HG02588 (cell line): Measurements from ENCODE around the gene BPIFA3.

Source experiments
- ATAC-seq: cut with Tn5 transposase; IDR thresholded peaks from one replicate; pipeline ENCODE4 v1.9.1; 2021; ENCODE audit warnings: mild to moderate bottlenecking, moderate library complexity; ENCODE audit not compliant: unreplicated experiment

Gene BPIFA3

DNA sequence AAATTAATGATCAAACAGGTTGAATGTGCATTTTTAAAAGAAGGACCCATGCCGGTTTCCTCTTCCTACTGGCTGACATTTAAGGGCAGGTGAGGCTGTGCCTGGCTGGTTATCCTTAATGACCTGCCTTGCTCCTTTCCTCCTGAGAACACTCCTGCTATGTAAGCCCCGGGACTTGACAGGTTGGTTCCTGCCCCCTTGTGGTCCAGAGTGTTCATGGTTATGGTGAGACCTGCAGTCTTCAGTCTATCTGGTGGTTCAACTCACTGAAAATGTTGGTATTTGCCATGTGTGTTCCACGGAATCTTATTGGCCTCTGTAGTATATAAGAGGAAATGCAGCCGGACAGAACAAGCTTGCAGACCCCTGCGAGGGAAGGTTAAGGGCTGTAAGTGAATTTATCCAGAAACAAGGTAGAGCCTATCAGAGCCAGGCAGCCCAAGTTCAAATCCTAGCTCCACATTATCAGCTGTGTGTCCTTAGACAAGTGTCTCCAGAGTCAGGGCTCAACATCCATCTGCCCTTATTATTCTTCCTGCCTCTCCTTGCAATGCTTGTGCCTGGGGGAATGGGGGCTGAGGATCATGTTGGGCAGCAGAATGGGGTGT lies 5.2 kb upstream of the BPIFA3 start:
- ATAC-seq: no peak

DNA sequence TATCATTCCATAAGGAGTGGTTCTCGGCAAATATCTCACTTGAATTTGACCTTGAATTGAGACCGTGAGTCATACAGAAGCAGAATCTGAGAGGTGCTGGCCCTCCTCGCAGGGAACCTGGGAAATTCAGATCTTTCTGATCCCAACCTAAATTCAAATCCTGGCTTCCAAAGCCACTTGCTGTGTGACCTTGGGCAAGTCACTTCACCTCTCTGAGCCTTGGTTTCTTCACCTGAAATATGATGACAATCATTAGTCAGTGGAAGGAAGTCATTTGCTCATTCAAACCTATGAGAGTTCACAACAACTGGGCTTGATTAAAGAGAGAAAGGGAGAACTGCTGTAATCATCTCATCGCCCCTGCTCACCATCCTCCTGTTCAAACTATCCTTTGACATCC lies 7.2 kb downstream of the BPIFA3 start:
- ATAC-seq: no peak

DNA sequence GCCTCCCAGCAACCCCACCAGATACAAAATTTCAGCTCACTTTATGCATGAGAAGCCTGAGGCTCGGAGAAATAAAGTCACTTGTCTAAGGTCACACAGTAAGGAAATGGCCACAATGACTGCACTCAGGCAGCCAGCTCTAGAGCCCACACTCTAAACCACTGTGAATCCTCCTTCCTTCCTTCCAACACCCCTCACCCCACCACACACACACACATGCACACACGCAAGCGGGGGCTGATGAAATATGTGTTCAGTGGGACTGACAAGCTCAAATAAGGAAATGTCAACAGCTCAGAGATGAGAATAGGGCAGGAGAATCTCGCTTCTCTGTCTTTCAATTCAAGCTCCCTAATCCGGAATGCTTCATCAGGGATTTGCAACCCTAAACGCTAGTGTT lies 12.7 kb downstream of the BPIFA3 start:
- no peak for ATAC-seq

DNA sequence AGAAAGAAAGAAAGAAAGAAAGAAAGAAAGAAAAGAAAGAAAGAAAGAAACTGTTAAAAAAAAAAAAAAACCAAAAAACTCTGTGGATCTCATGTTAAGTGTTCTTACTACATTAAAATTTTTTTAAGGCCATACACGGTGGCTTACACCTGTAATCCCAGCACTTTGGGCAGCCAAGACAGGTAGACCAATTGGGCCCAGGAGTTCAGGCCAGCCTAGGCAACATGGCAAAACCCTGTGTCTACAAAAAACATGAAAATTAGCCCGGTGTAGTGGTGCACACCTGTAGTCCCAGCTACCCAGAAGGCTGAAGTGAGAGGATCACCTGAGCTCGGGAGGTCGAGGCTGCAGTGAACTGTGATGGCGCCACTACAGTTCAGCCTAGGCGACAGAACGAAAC lies 14.1 kb downstream of the BPIFA3 start:
- ATAC-seq: no peak

DNA sequence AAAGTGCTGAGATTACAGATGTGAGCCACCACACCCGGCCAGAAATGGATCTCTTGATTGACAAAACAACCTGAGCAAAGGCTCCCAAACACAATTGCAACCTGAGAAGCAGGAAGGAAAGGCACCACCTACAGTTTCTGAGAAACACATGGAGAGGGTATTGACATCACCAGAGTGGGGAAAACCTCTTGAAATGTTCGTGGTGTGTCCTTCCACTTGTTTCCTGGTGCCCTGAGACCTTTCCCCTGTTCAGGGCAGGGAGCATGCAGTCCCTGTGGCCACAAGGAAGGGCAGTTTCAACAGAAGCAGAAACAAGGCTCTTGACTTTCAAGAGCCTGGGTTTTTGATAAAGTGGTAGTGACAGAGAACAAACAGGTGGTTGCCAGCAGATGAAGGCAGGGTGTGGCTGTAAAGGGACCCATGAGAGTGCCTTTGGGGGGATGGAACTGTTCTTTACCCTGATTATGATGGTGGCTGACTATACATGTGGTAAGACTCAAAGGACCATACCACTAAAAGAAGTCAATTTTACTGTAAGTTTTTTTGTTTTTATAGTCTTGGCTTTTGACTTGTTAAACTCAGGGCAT lies 15.4 kb downstream of the BPIFA3 start:
- ATAC-seq: no peak

DNA sequence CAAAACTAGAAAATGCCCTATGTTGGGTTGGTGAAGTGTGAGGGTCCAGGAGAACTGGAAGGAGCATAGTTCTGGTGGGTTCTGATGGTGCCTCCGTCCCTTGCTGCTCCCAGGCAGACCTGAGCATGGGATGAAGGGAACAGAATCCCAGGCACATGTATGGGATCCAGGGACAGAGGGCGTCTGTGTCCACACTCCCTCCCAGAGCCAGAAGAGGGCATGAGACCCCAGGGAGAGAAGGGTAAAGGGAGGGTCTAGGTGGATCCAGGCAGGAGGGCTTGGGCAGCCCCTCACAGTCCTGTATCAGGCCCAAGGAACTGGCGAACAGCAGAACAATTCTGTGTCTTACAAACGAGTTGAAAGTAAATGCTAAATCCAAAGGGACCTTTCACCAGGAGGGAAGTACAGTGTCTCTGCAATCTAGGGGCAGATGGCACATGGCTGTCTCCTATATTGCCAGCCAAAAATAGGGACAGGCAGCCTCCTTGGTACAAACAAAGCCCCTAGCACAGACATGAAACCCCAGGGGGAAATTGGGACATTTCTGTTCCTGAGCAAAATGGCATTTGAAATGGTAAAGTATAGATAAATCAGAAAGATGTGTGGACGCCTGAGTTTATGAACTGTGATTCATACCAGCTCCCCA lies 16.1 kb downstream of the BPIFA3 start:
- no peak for ATAC-seq

DNA sequence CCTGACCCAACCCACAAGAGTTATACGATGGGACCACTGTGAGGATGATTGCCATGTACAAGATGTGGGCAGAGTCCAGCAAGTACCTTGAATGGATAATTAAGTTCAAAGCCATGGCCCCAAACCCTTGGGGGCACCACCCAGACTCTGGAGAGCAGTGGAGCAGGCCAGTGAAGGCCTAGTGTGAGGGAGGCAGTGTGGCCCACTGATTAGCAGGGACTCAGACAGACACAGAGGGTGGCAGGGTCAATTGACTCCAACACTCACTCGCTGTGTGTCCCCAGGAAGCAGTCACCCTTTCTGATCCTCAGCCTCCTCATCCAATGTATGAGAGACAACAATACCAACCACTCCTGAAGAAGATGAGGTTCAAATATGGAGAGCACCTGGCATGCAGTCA lies 16.9 kb downstream of the BPIFA3 start:
- ATAC-seq: no peak

DNA sequence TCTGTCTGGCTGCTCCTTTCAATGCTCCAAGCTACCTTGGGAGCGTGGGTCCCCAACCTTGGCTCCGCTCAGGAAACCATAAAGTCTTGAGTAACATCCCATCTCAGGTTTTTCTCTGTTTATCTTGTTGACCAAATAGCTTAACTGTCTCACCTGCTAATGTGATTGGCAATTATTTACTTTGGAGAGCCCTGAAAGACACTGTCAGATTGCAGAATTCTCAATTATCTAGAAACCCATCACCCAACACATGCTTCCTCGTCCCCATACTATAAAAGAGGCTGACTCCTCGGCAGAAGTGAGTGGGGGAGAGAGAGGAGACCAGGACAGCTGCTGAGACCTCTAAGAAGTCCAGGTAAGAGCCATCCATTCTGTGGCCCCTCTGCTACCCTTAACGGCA lies 18.5 kb downstream of the BPIFA3 start, which contains the start of gene BPIFA1:
Gene BPIFA1, plus strand, starts transcription at position 301 of the 400 bp plus-strand sequence. CDS start 1,716 bp downstream, outside the sequence.
- no peak for ATAC-seq

DNA sequence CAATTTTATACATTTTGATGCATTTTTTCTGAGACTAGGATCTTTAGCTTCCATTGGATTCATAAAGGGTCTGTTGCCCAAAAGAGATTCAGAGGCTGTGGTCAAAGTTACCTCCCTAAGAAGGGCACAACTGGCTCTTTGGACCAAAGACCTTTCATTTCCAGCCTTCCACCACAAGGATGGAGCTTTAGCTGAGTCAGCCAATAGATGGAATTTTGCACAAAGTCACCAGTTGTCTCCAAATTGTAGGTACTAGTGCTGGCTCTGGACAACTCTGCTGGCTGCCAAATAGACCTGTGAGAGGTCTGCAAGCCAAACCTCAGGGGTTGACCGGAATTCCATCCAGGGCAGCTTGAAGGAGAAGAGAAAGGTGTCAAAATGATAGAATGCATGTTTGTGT lies 19.2 kb downstream of the BPIFA3 start:
- ATAC-seq: no peak

DNA sequence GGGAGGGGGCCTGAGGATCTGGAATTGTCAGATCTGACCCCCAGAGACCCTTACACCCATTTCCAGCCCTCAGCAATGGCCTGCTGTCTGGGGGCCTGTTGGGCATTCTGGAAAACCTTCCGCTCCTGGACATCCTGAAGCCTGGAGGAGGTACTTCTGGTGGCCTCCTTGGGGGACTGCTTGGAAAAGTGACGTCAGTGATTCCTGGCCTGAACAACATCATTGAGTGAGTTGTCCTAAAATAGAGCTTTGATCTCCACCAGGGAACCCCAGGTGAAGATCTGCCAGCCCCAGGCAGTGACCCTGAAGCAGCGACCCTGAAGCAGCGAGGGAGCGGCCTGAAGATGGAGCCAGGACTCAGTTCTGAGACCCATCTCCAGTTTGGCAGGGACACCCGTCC lies 20.8 kb downstream of the BPIFA3 start:
- no peak for ATAC-seq

DNA sequence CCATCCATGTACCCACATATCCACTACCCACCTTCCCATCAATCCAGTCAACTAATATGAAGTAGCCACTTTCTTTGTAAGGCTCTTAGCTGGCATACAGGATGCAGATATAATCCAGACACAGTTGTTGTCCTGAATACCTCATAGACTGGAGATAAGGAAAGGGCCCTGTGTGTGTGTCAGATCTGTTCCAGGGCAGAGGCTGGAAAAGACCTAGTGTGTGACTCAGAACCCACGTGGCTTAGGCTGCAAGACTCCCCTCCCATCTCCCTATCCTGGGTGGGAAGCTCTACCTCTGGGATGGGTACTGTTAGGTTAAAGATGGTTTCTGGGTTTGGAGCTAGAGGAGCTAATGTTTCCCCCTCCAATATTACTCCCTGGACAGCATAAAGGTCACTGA lies 22.3 kb downstream of the BPIFA3 start:
- no peak for ATAC-seq

DNA sequence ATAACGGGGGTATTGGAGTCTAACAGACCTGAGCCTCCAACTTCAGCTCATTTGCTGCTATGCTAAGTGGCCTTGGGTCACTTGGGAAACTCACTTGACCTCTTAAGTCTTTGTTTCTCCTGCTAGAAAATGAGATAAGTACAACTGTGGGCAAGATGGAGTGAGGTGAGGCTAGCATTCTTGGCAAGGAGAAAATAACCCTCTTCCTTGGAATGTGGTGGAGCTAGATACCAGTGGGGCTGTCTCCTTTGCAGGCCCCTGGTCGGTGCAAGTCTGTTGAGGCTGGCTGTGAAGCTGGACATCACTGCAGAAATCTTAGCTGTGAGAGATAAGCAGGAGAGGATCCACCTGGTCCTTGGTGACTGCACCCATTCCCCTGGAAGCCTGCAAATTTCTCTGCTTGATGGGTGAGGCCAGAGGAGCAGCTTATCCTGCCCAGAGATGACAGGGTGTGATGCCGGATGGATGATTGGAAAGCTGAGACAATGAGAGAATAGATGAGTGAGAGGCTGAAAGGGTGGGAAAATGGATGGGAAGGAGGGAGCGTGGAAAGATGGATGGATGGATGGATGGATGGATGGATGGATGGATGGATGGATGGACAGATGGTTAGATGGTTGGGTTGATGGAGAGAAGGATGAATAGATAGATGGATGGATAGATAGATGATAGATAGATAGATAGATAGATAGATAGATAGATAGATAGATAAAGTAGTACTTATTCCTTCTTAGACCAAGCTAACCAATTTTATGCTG lies 23.0 kb downstream of the BPIFA3 start:
- no peak for ATAC-seq

DNA sequence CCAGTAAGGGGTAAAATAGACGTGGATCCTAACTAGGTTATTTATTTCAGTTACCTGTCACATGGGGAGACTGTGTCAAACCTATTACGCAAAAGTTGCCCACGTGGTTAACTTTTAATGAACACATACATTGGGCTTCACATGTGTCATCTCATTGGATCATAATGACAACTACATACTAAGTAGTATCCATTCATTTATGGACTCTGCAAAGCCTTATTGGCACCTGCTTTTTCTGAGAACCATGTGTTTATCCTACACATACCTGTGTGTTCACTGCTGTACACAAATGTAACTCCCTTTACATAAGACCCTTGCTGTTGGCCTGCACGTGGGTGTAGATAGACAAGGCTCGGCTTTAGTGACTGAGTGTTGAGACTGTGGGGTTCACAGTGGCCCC lies 23.8 kb downstream of the BPIFA3 start:
- no peak for ATAC-seq

DNA sequence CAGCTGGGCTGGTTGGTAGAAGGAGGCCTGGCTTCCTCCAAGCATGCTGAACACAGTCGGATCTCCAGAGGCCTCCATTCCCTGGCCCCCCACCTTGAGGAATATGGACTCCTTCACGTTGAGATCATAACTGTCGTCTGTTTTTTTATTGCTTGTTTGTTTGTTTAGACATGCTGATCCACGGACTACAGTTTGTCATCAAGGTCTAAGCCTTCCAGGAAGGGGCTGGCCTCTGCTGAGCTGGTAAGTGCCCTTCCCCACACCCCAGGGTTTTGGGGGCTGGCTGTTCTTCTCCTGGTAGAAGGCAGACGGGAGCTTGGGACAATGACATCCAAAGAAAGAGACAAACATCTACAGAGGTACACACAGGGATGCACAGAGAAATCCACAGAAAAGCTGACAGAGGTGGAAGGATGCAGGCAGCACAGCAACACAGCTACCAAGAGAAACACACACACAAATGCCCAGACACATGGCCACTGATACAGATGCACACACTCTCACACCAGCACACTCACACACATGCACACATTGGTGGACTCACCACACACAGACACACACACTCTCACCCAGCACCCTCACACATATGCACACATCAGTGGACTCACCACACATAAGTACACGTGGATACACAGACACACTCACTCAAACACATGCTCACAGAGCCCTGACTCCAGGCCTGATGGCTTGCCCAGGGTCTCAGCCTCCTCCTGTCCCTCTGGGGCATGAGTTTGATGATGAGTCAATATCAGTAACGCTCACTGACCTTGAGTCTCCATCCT lies 25.4 kb downstream of the BPIFA3 start:
- no peak for ATAC-seq

DNA sequence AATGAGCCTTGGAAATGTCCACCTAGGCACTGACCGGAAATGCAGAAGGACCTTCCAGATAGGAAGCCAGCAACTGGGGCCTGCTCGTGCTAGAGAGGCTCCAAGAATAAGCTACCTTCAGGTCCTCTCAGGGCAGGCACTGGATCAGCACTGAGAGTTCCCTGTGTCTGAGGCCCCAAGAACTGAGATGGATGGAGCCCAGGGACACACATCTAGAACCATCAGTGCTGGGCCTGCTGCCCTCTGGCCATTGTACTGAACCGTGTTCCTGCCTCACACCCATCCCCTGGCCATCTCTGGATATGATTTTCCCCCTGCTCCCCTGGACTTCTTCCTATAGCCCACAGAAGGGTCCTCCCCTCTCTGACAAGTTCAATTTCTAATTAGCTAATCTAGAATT lies 28.9 kb downstream of the BPIFA3 start:
- ATAC-seq: no peak

DNA sequence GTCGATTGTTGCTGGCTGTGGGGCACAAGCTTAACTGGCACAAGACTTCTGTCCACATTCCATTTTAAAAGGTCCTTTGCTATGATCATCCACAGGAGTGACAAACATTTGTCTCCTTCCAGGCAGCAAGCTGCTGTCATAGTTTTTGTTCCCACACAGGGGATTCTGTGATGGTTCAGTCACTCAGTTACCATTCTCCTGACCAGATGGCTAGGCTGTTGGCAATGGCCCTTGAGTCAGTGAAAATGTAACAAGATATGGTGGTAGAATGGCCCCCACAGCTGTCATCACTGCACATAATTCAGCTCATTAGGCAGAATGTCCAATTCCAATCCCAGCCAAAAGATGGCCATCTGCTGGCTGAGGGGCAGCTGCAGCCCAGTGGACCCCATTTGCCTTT lies 32.3 kb downstream of the BPIFA3 start:
- no peak for ATAC-seq

DNA sequence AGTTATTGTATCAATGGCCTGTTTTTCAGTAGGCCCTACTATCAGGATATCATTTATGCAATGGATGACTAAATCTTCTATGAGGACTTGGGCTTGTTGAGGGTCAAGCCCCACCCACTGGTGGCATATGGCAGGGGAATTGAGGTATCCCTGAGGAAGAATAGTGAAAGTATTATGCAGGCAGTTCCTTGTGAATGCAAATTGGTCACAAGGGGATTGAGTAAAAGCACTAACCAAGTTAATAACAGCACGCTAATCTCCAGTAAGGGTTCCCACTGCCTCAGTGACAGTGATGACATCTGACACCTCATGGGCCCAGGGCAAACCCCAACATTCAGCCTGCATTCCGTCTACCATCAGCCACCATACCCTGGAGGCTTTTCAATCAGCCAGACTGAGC lies 33.5 kb downstream of the BPIFA3 start:
- ATAC-seq: no peak

DNA sequence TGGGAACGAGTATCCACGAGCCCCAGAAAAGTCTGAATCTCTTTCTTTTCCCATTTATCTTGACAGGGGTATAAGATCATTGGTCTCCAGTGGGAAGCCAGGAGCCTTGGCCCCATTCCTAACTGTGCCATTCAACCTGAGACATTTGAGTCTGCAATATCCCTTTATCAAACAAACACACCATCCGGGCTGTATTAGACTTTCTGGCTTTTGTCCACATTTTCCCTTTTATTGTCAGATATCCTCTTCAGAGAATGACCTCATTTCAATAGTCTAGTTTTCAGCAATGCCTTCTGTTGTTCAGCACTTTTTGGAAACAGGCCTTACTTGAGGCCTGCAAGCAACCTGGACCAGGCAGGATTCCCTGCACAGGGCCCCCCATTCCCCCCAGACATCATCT lies 34.3 kb downstream of the BPIFA3 start:
- ATAC-seq: no peak

DNA sequence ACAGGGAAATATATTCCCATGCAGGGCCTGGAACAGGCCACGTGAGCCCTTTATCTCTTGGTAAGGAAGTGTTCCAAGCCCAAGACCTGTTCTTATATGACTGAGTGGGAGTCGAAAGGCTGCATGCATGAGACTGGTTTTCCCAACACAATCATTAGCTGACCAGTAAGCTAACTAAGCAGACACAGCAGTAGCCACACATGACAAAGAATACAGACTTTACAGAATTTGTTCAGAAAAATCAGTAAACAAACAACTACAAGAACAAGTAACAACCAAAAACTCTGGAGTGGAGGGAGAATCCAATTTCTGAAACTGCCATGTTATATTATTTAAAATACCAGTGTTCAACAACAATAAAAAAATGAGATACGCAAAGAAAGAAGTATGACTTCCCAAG lies 35.3 kb downstream of the BPIFA3 start:
- no peak for ATAC-seq

DNA sequence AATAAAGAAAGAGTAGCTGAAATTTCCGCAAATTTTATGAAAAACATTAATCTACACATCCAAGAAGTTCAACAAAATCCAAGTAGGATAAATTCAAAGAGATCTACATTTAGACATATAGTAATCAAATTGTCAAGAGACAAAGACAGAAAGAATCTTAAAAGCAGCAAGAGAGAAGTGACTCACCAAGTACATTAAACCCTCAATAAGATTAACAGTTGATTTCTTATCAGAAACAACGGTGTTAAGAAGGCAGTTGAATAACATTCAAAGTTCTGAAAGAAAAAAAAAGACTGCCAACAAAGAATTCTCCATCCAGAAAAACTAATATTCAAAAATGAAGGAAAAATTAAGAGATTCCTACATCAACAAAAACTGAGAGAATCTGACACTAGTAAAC lies 37.9 kb downstream of the BPIFA3 start:
- no peak for ATAC-seq

DNA sequence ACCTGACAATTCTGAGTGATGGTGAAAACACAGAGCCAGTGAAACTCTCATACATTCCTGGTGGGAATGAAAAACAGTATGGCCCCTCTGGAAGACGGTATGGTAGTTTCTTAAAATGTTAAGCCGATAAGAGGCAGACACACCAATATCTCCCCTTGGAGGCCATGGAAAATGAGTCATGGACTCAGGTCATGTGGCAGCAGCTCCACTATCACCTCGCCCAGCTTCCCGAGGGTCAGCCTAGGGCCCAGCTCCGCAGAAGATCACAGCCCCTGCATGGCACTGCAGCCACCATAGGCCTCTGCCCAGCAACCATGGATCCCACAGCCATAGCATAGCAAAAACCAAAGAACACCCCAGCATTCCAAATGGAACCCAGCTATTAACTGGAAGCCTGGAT lies 40.1 kb downstream of the BPIFA3 start:
- ATAC-seq: no peak
